CD14-positive monocyte (primary cell): Measurements from ENCODE around the gene CARNS1. TPM values are rescaled to one million over a fixed set of nuclear protein-coding genes. Genes with fewer than 3 reads are reported as not detected.

ENCODE experiments used
- DNase-seq, 3 donors: peaks; one replicate each; pipeline ENCODE4 v3.0.0-alpha.2; 2011 to 2022
- H2AFZ ChIP-seq: 2 replicates; pipeline ENCODE4 v1.6.0; 2012; ENCODE audit warnings: mild to moderate bottlenecking, low read depth, low read length, inconsistent platforms; ENCODE audit not compliant: insufficient read depth, poor library complexity, severe bottlenecking
- H3K27ac ChIP-seq, 2 donors: 1 replicate in 1 of 2; 2 replicates in 1 of 2; pipeline ENCODE4 v1.5.1; 2012 to 2013; ENCODE audit warnings: low read length in 2 of 2, control low read depth in 1 of 2, inconsistent platforms in 1 of 2, low read depth in 1 of 2, mild to moderate bottlenecking in 1 of 2
- H3K27me3 ChIP-seq, 2 donors: one replicate each; pipeline versions ENCODE4 v1.6.0 to v1.6.1; 2011 to 2013; ENCODE audit warnings: low read length in 2 of 2; ENCODE audit not compliant: control insufficient read depth in 2 of 2, insufficient read depth in 2 of 2
- H3K36me3 ChIP-seq, 2 donors: replicated peaks in 1 of 2; 1 replicate in 1 of 2; 2 replicates in 1 of 2; pipeline versions ENCODE4 v1.5.1 to v1.6.1; 2012 to 2013; ENCODE audit warnings: low read length in 2 of 2, control low read depth in 1 of 2, inconsistent platforms in 1 of 2, mild to moderate bottlenecking in 1 of 2; ENCODE audit not compliant: insufficient read depth in 2 of 2, control insufficient read depth in 1 of 2
- H3K4me1 ChIP-seq, 2 donors: 1 replicate in 1 of 2; 2 replicates in 1 of 2; pipeline versions ENCODE4 v1.5.1 to v1.6.1; 2012 to 2013; ENCODE audit warnings: low read length in 2 of 2, control low read depth in 1 of 2, inconsistent platforms in 1 of 2, mild to moderate bottlenecking in 1 of 2, moderate library complexity in 1 of 2; ENCODE audit not compliant: insufficient read depth in 2 of 2, control insufficient read depth in 1 of 2
- H3K4me2 ChIP-seq: replicated peaks from 2 replicates; pipeline ENCODE3; 2012; ENCODE audit warnings: low read length, moderate library complexity, mild to moderate bottlenecking; ENCODE audit not compliant: poor library complexity, severe bottlenecking; ENCODE audit errors: extremely low read depth
- H3K4me3 ChIP-seq, 3 experiments: fragments of 200-600 bp in 1 of 3; sonication (generic) in 1 of 3; replicated peaks in 1 of 3; 1 replicate in 2 of 3; 2 replicates in 1 of 3; pipeline ENCODE4 v1.5.1; 2011 to 2013; ENCODE audit warnings: low read length in 3 of 3, mild to moderate bottlenecking in 3 of 3, control low read depth in 2 of 3, low read depth in 2 of 3, inconsistent platforms in 1 of 3, moderate library complexity in 1 of 3
- H3K79me2 ChIP-seq: 2 replicates; pipeline ENCODE4 v1.6.0; 2012; ENCODE audit warnings: mild to moderate bottlenecking, control low read depth, inconsistent platforms, low read length, moderate library complexity; ENCODE audit not compliant: insufficient read depth
- H3K9ac ChIP-seq: 2 replicates; pipeline ENCODE4 v1.6.0; 2017; ENCODE audit warnings: low read length, mild to moderate bottlenecking; ENCODE audit not compliant: insufficient read depth, poor library complexity, severe bottlenecking
- H3K9me3 ChIP-seq, 2 donors: replicated peaks in 1 of 2; 1 replicate in 1 of 2; 2 replicates in 1 of 2; pipeline versions ENCODE4 v1.5.1 to v1.6.1; 2012 to 2013; ENCODE audit warnings: low read length in 2 of 2, control low read depth in 1 of 2; ENCODE audit not compliant: control insufficient read depth in 1 of 2, insufficient read depth in 1 of 2
- H4K20me1 ChIP-seq: 2 replicates; pipeline ENCODE4 v1.6.0; 2012; ENCODE audit warnings: mild to moderate bottlenecking, low read length, control low read depth, moderate library complexity; ENCODE audit not compliant: insufficient read depth
- H3K27ac Mint-ChIP-seq, 7 donors: one replicate each; pipeline ENCODE4 v1.8.0; 2020; ENCODE audit warnings: mild to moderate bottlenecking in 7 of 7, mixed read lengths in 7 of 7, moderate library complexity in 6 of 7, inconsistent platforms in 2 of 7
- H3K27me3 Mint-ChIP-seq, 3 donors: one replicate each; pipeline ENCODE4 v1.8.0; 2021 to 2022; ENCODE audit warnings: low read depth in 3 of 3, mild to moderate bottlenecking in 3 of 3, mixed read lengths in 3 of 3, moderate library complexity in 3 of 3, inconsistent platforms in 1 of 3
- H3K36me3 Mint-ChIP-seq, 2 donors: one replicate each; pipeline ENCODE4 v1.8.0; 2020; ENCODE audit warnings: mixed read lengths in 2 of 2, inconsistent platforms in 1 of 2, mild to moderate bottlenecking in 1 of 2
- H3K4me1 Mint-ChIP-seq: one replicate; pipeline ENCODE4 v1.8.0; 2020; ENCODE audit warnings: mild to moderate bottlenecking, mixed read lengths
- H3K4me3 Mint-ChIP-seq, 2 donors: one replicate each; pipeline ENCODE4 v1.8.0; 2020; ENCODE audit warnings: mild to moderate bottlenecking in 2 of 2, mixed read lengths in 2 of 2, moderate library complexity in 1 of 2
- H3K9me3 Mint-ChIP-seq, 7 donors: one replicate each; pipeline ENCODE4 v1.8.0; 2020 to 2022; ENCODE audit warnings: mixed read lengths in 7 of 7, mild to moderate bottlenecking in 6 of 7, moderate library complexity in 6 of 7, inconsistent platforms in 2 of 7
- WGBS: methylation state at CpG from one replicate; pipeline ENCODE4 v1.1.5; 2013; ENCODE audit warnings: missing lambda C conversion rate; ENCODE audit not compliant: insufficient coverage; 5-methylcytosine and 5-hydroxymethylcytosine counted together
- intact Hi-C, 2 donors: fragments of 100-400 bp; cut with micrococcal nuclease; formaldehyde crosslinking; loops; one replicate each; pipeline versions ENCODE4 v1.15.0 to v1.15.1; 2023
- polyA plus RNA-seq, 3 donors: library from polyadenylated mRNA; depleted of rRNA in 1 of 3; unstranded in 2 of 3; stranded (reverse) in 1 of 3; fragments of 300-500 nt in 2 of 3; fragments of >200 nt in 1 of 3; fragmentation: Illumina TruSeq in 2 of 3; gene quantifications; 1 replicate in 2 of 3; 2 replicates in 1 of 3; pipeline ENCODE4 v1.2.3, GENCODE V29; 2012 to 2021
- TF ChIP-seq, protein P1 (sequence below): fragments of 200-600 bp; IDR thresholded peaks from one replicate; pipeline ENCODE4 v1.8.0; 2022; ENCODE audit warnings: antibody characterized with exemption, mild to moderate bottlenecking

Gene CARNS1
- polyA plus RNA-seq, 3 donors = 0.09 TPM; not detected in 2

DNA sequence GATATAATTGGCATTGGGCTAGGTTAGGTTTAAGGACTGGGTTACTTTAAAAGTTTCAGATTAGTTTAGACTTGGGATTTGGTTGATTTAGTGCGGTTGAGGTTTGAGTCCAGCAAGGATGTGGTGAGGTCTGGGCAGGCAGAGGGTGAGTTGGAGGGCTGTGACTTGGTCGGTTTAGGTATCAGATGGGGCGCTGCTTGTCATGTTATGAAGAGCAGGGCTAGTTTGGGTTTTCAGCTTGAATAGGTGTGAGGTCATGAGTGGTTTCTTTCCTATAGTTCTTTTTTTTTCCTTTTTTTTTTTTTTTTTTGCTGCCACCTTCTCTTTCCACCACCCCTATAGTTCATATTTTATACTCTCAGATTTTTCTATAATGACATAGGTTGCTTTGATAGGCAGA lies 46.9 kb upstream of the CARNS1 start:
- TF ChIP-seq, protein P1, sequence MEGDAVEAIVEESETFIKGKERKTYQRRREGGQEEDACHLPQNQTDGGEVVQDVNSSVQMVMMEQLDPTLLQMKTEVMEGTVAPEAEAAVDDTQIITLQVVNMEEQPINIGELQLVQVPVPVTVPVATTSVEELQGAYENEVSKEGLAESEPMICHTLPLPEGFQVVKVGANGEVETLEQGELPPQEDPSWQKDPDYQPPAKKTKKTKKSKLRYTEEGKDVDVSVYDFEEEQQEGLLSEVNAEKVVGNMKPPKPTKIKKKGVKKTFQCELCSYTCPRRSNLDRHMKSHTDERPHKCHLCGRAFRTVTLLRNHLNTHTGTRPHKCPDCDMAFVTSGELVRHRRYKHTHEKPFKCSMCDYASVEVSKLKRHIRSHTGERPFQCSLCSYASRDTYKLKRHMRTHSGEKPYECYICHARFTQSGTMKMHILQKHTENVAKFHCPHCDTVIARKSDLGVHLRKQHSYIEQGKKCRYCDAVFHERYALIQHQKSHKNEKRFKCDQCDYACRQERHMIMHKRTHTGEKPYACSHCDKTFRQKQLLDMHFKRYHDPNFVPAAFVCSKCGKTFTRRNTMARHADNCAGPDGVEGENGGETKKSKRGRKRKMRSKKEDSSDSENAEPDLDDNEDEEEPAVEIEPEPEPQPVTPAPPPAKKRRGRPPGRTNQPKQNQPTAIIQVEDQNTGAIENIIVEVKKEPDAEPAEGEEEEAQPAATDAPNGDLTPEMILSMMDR = no peak
- Histone ChIP-seq H3K9ac (no peak overlapping the region), H3K79me2 (peaks cover 33% of the 10 kb centered on the region), H3K4me3 (no peak overlapping the region), H4K20me1 (peaks cover 10% of the 10 kb centered on the region), H3K27me3 (no peaks in the 10 kb centered on the region), H3K27ac (no peak overlapping the region), H2AFZ (no peak overlapping the region), H3K4me1 (peaks cover 39 to 61% of the 10 kb centered on the region in 2 donors), H3K36me3 (peaks cover 3 to 17% of the 10 kb centered on the region in 2 donors), H3K4me2 (no peak overlapping the region), H3K9me3 (no peaks in the 10 kb centered on the region)
- H3K9me3 Mint-ChIP-seq = peaks cover 0 to 5% (median 0%) of the 10 kb centered on the region in 7 donors
- peaks cover 71% of the 10 kb centered on the region for H3K4me1 Mint-ChIP-seq
- peak overlapping the region in 1 of 2 donors; percentile 10 for H3K4me3 Mint-ChIP-seq
- WGBS = 33% methylated on average over 1 of the region's 3 CpGs
- intact Hi-C loops = no loop called here
- no peak for DNase-seq
- peaks cover 43 to 47% of the 10 kb centered on the region in 2 donors for H3K36me3 Mint-ChIP-seq
- H3K27me3 Mint-ChIP-seq = peaks cover 4 to 32% (median 22%) of the 10 kb centered on the region in 3 donors
- no peak overlapping the region for H3K27ac Mint-ChIP-seq

DNA sequence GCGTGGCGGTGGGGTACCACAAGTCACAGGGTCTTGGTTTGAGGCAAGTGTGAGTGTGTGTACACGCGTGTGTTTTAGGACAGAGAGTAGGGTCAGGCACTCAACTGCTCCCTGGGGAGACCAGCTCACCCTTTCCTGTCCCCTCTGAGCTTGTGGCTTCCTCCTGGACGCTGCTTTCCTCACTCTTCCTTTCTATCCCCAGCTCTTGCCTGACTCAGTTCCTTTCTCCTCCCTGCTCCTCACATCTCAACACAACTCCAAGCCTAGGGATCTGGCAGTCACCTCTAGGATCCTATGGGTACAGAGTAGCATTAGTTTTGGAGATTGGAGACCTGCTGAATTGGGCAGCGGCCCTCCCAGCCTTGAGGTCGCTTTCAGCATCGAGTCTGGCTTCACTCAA lies 46.2 kb upstream of the CARNS1 start:
- Histone ChIP-seq H3K27me3 (no peaks in the 10 kb centered on the region), H3K4me3 (no peak overlapping the region), H3K27ac (no peak overlapping the region), H3K9me3 (no peaks in the 10 kb centered on the region), H3K9ac (no peak overlapping the region), H3K4me1 (peaks cover 46 to 67% of the 10 kb centered on the region in 2 donors), H3K79me2 (peaks cover 36% of the 10 kb centered on the region), H2AFZ (no peak overlapping the region), H3K4me2 (no peak overlapping the region), H4K20me1 (peaks cover 10% of the 10 kb centered on the region), H3K36me3 (peaks cover 3 to 16% of the 10 kb centered on the region in 2 donors)
- Mint-ChIP-seq H3K9me3 (peaks cover 0 to 5% (median 0%) of the 10 kb centered on the region in 7 donors), H3K4me1 (peaks cover 72% of the 10 kb centered on the region), H3K4me3 (peak overlapping the region in 1 of 2 donors; percentile 4), H3K27me3 (peaks cover 4 to 33% (median 22%) of the 10 kb centered on the region in 3 donors), H3K27ac (peak overlapping the region in 1 of 7 donors; percentile 79), H3K36me3 (peaks cover 39 to 44% of the 10 kb centered on the region in 2 donors)
- intact Hi-C loops = no loop called here
- TF ChIP-seq, protein P1 = no peak
- DNase-seq = no peak
- WGBS = 82% methylated on average over 8 of the region's 8 CpGs
